OCI-LY1 (cell line): ENCODE measurements around the gene MAN1C1.

Source experiments
- H2AFZ ChIP-seq: fragments of 200-600 bp; sonication (generic), shearing (Covaris generic); 2 replicates; pipeline ENCODE4 v1.6.0; 2014; ENCODE audit warnings: antibody characterized with exemption, mild to moderate bottlenecking, low read length
- H3F3A ChIP-seq: fragments of 200-600 bp; sonication (generic), shearing (Covaris generic); 2 replicates; pipeline ENCODE4 v1.6.0; 2014; ENCODE audit warnings: mild to moderate bottlenecking, antibody characterized with exemption, low read length, moderate library complexity; ENCODE audit not compliant: insufficient read depth
- H3K27ac ChIP-seq: fragments of 200-600 bp; sonication (generic); 2 replicates; pipeline ENCODE4 v1.5.1; 2014; ENCODE audit warnings: low read length, mixed run types, mild to moderate bottlenecking, low read depth; ENCODE audit not compliant: poor library complexity, severe bottlenecking
- H3K27me3 ChIP-seq: fragments of 200-600 bp; sonication (generic); 2 replicates; pipeline ENCODE4 v1.6.0; 2014; ENCODE audit warnings: antibody characterized with exemption, mild to moderate bottlenecking, low read length, moderate library complexity; ENCODE audit not compliant: insufficient read depth
- H3K36me3 ChIP-seq: fragments of 200-600 bp; sonication (generic); 2 replicates; pipeline ENCODE4 v1.6.1; 2014; ENCODE audit warnings: mild to moderate bottlenecking, antibody characterized with exemption, low read length, moderate library complexity, mixed read lengths; ENCODE audit not compliant: insufficient read depth
- H3K4me1 ChIP-seq: fragments of 200-600 bp; sonication (generic); 2 replicates; pipeline ENCODE4 v1.5.1; 2014; ENCODE audit warnings: mild to moderate bottlenecking, low read length, moderate library complexity; ENCODE audit not compliant: insufficient read depth, severe bottlenecking
- H3K4me2 ChIP-seq: fragments of 200-600 bp; sonication (generic), shearing (Covaris generic); 2 replicates; pipeline ENCODE4 v1.6.1; 2014; ENCODE audit warnings: low read length
- H3K4me3 ChIP-seq: fragments of 200-600 bp; sonication (generic); 2 replicates; pipeline ENCODE4 v1.5.1; 2014; ENCODE audit warnings: low read length, low read depth, mild to moderate bottlenecking, mixed read lengths; ENCODE audit not compliant: poor library complexity, severe bottlenecking
- H3K79me2 ChIP-seq: fragments of 200-600 bp; shearing (Covaris generic); 2 replicates; pipeline ENCODE4 v1.6.1; 2016; ENCODE audit warnings: mixed run types, low read length, mixed read lengths; ENCODE audit not compliant: insufficient read depth
- H3K9ac ChIP-seq: fragments of 200-600 bp; sonication (generic), shearing (Covaris generic); 2 replicates; pipeline ENCODE4 v1.6.1; 2014; ENCODE audit warnings: mild to moderate bottlenecking, low read length, mixed read lengths
- H3K9me2 ChIP-seq: fragments of 200-600 bp; sonication (generic), shearing (Covaris generic); 2 replicates; pipeline ENCODE4 v1.6.1; 2014; ENCODE audit warnings: low read depth, mild to moderate bottlenecking, low read length, mixed read lengths
- H3K9me3 ChIP-seq: fragments of 200-600 bp; shearing (Covaris generic); 2 replicates; pipeline ENCODE4 v1.6.1; 2014; ENCODE audit warnings: low read length, mixed read lengths
- H4K20me1 ChIP-seq: fragments of 200-600 bp; sonication (generic), shearing (Covaris generic); 2 replicates; pipeline ENCODE4 v1.6.0; 2016; ENCODE audit warnings: mild to moderate bottlenecking, low read length; ENCODE audit not compliant: insufficient read depth
- EZH2 ChIP-seq: fragments of 200-600 bp; sonication (generic), shearing (Covaris generic); IDR thresholded peaks from 2 replicates; pipeline ENCODE4 v1.8.0; 2017; ENCODE audit warnings: borderline replicate concordance, mixed run types, mild to moderate bottlenecking, antibody characterized with exemption, low read length, moderate library complexity, mixed read lengths
- TF ChIP-seq, protein P1 (sequence below): fragments of 200-600 bp; sonication (generic), shearing (Covaris generic); IDR thresholded peaks from 2 replicates; pipeline ENCODE4 v1.5.1; 2017; ENCODE audit warnings: mild to moderate bottlenecking, antibody characterized with exemption, low read length, moderate library complexity, mixed read lengths

Gene MAN1C1

DNA sequence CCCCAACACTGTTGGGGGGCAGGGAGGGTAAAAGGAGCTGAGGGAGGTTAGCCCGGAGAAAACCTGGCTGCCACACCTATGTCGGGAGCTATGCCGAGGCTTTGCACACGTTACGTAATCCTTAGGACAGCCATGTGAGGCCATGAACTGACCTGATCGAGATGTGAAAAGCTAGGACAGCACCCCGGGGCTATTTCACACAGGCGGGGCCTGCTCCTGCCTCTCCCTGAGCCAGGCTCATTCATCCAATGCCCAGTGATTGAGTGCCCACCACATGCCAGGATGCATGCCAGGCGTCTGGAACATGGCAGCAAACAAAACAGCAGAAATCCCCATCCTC, 43.0 kb upstream of the MAN1C1 start:
- H3K27ac ChIP-seq, result no peak overlapping the region
- no peaks in the 10 kb centered on the region for H3K4me1 ChIP-seq
- no peak for TF ChIP-seq EZH2
- TF ChIP-seq, protein P1, sequence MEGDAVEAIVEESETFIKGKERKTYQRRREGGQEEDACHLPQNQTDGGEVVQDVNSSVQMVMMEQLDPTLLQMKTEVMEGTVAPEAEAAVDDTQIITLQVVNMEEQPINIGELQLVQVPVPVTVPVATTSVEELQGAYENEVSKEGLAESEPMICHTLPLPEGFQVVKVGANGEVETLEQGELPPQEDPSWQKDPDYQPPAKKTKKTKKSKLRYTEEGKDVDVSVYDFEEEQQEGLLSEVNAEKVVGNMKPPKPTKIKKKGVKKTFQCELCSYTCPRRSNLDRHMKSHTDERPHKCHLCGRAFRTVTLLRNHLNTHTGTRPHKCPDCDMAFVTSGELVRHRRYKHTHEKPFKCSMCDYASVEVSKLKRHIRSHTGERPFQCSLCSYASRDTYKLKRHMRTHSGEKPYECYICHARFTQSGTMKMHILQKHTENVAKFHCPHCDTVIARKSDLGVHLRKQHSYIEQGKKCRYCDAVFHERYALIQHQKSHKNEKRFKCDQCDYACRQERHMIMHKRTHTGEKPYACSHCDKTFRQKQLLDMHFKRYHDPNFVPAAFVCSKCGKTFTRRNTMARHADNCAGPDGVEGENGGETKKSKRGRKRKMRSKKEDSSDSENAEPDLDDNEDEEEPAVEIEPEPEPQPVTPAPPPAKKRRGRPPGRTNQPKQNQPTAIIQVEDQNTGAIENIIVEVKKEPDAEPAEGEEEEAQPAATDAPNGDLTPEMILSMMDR, result no peak
- no peaks in the 10 kb centered on the region for H3K9me2 ChIP-seq
- H3K4me3 ChIP-seq, result no peak overlapping the region
- no peaks in the 10 kb centered on the region for H3K79me2 ChIP-seq
- no peaks in the 10 kb centered on the region for H3K9me3 ChIP-seq
- H3K27me3 ChIP-seq, result peaks cover 8% of the 10 kb centered on the region; the same call in 1 of the 2 replicates
- no peak overlapping the region for H3K4me2 ChIP-seq
- no peak overlapping the region for H2AFZ ChIP-seq
- no peaks in the 10 kb centered on the region for H3K36me3 ChIP-seq
- no peak overlapping the region for H3K9ac ChIP-seq
- no peaks in the 10 kb centered on the region for H4K20me1 ChIP-seq
- H3F3A ChIP-seq, result no peaks in the 10 kb centered on the region

DNA sequence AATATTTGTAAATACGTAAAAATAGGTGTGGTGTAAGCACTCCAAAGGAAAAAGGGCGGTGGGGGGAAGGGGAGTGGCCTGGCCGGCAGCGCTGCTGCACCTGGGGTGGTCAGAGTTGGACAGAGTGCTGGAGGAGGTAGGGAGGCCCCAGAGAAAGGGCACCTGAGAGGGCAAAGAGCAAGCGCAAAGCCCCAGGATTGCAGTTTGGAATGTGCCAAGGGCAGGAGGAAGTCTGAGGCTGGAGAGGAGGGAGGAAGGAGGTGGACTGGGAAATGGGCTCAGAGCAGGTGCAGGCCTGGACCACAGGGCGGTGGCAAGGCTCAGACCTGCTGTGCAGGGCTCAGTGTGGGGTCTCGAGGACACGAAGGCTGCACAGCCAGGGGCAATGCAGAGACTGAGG, 42.6 kb upstream of the MAN1C1 start:
- no peaks in the 10 kb centered on the region for H3K9me3 ChIP-seq
- TF ChIP-seq, protein P1, result no peak
- no peak for TF ChIP-seq EZH2
- no peaks in the 10 kb centered on the region for H3F3A ChIP-seq
- no peaks in the 10 kb centered on the region for H4K20me1 ChIP-seq
- no peak overlapping the region for H3K4me3 ChIP-seq
- H3K79me2 ChIP-seq, result no peaks in the 10 kb centered on the region
- H2AFZ ChIP-seq, result no peak overlapping the region
- no peaks in the 10 kb centered on the region for H3K9me2 ChIP-seq
- no peak overlapping the region for H3K9ac ChIP-seq
- peaks cover 8% of the 10 kb centered on the region; the same call in 1 of the 2 replicates for H3K27me3 ChIP-seq
- no peak overlapping the region for H3K27ac ChIP-seq
- H3K4me1 ChIP-seq, result no peaks in the 10 kb centered on the region
- H3K36me3 ChIP-seq, result no peaks in the 10 kb centered on the region
- no peak overlapping the region for H3K4me2 ChIP-seq

DNA sequence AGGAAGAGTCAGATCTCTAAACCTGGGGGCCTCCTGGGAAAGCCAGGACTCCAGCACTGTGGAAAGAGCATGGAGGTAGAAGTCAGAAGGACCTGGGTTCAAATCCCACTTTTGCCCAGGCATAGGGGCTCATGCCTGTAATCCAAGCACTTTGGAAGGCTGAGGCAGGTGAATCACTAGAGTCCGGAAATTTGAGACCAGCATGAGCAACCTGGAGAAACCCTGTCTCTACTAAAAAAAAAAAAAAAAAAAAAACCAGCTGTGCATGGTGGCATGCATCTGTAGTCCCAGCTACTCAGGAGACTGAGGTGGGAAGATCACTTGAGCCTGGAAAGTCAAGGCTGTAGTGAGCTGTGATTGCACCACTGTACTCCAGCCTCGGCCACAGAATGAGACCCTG, 41.4 kb upstream of the MAN1C1 start:
- no peaks in the 10 kb centered on the region for H3K4me1 ChIP-seq
- H3K4me2 ChIP-seq, result no peak overlapping the region
- H3F3A ChIP-seq, result no peaks in the 10 kb centered on the region
- H3K36me3 ChIP-seq, result no peaks in the 10 kb centered on the region
- no peaks in the 10 kb centered on the region for H3K79me2 ChIP-seq
- no peaks in the 10 kb centered on the region for H3K9me3 ChIP-seq
- H3K27me3 ChIP-seq, result 0 out of 2 replicates have a peak, but pooled peaks cover 8% of the 10 kb centered on the region
- H3K27ac ChIP-seq, result no peak overlapping the region
- H2AFZ ChIP-seq, result no peak overlapping the region
- no peak overlapping the region for H3K9ac ChIP-seq
- no peak for TF ChIP-seq EZH2
- TF ChIP-seq, protein P1, result no peak
- H4K20me1 ChIP-seq, result no peaks in the 10 kb centered on the region
- H3K4me3 ChIP-seq, result no peak overlapping the region
- H3K9me2 ChIP-seq, result no peaks in the 10 kb centered on the region
